ENCODE results near the gene MLNR. TPM values are rescaled to one million over a fixed set of nuclear protein-coding genes. Genes with fewer than 3 reads are reported as not detected.

The MLNR gene, protein sequence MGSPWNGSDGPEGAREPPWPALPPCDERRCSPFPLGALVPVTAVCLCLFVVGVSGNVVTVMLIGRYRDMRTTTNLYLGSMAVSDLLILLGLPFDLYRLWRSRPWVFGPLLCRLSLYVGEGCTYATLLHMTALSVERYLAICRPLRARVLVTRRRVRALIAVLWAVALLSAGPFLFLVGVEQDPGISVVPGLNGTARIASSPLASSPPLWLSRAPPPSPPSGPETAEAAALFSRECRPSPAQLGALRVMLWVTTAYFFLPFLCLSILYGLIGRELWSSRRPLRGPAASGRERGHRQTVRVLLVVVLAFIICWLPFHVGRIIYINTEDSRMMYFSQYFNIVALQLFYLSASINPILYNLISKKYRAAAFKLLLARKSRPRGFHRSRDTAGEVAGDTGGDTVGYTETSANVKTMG
- 0.40 TPM in 1 of 2 replicates, not detected in the other for total RNA-seq

DNA sequence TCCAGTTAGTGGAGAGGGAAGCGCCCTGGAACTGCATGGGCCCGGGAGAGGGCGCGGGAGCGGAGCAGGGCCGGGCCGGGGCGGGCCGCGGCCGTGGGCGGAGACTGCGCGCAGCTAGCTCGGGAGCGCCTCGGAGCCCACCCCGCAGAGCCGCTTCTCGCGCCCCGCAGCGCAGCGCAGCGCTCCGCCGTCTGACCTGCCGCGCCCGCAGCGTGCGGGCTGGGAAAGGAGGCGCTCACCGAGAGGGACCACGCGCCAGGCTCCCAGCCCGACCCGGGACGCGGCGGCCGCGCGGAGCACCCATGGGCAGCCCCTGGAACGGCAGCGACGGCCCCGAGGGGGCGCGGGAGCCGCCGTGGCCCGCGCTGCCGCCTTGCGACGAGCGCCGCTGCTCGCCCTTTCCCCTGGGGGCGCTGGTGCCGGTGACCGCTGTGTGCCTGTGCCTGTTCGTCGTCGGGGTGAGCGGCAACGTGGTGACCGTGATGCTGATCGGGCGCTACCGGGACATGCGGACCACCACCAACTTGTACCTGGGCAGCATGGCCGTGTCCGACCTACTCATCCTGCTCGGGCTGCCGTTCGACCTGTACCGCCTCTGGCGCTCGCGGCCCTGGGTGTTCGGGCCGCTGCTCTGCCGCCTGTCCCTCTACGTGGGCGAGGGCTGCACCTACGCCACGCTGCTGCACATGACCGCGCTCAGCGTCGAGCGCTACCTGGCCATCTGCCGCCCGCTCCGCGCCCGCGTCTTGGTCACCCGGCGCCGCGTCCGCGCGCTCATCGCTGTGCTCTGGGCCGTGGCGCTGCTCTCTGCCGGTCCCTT is at the start of gene MLNR:
MLNR (plus strand) TSS at position 303 of the 820 bp plus-strand sequence; CDS start at position 303, 0 bp downstream.

DNA sequence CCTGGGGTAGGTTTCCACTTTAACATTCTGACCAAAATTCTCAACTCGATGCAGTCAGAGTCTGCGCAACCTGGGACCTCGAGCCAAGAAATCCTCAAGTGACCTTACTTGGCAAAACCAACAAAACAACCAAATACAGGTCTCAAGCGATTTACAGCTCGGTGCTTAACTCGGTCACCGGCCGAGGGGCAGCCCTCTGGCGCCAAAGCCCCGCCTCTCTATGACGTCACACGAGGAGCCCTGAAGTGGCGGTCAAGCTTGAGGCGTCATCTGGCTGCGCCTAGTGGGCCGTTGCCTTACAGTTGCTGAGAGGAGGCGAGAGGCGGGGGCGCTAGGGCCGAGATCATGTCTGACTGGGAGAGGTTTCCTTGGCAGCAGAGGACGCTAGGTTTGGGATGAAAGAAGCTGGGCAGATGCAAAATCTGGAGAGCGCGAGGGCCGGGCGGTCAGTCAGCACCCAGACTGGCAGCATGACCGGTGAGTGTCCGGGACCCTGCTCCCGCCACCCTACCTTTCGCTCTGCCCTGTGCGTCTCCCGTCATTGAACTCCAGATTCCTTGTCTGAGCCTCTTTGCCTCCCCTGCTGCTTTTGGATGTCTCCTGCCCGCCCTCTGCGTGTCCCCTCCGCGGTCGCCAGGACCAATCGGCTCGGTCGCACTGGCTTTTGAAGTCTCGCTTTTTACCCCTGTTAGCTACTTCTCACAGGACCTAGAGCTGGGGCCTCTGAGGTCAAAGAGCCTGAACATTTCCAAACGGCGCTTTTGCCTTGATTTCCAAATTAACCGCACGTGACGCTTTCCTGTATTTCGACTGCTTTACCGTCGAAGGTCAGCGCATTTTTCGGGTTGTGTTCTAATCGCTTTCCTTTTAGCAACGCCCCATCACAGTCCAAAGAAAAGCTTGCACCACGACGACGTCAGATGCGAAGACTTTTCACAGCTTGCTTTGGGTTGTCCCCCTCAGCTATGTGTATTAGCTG is 27.8 kb downstream of the MLNR start, which contains the start of gene CDADC1:
CDADC1 (plus strand) TSS at position 283 of the 979 bp plus-strand sequence; CDS start at position 396, 113 bp downstream.

Other genes starting within 250 kb of the MLNR start
- gene FNDC3A, start 244.4 kb upstream of the MLNR start, total RNA-seq = 35.3 and 130 TPM in 2 replicates
- gene CDADC1, start 27.6 kb downstream of the MLNR start, total RNA-seq = 4.7 and 7.0 TPM in 2 replicates
- 4.2 and 6.7 TPM in 2 replicates for gene CAB39L, start 223.7 kb downstream of the MLNR start, total RNA-seq
- gene SETDB2, start 223.9 kb downstream of the MLNR start, total RNA-seq = 2.2 and 5.1 TPM in 2 replicates

Data from epithelial cell of alveolus of lung (primary cell).